K562 (cell line): ENCODE results near the gene PRDX6. TPM values are rescaled to one million over a fixed set of nuclear protein-coding genes. Genes with fewer than 3 reads are reported as not detected.

Experiments used
- DPF2 ChIP-seq: fragments of 450-650 bp; IDR thresholded peaks from 2 replicates; pipeline ENCODE4 v1.6.1; 2016
- MEF2D ChIP-seq: conservative IDR thresholded peaks from 2 replicates; pipeline ENCODE4 v1.6.1; 2016; ENCODE audit warnings: low read depth, missing genetic modification characterization, missing compliant biosample characterization
- NR2C2 ChIP-seq, 2 experiments: fragments of 200-800 bp in 1 of 2; sonication (Bioruptor generic) in 1 of 2; sonication (generic) in 1 of 2; formaldehyde crosslinking in 1 of 2; IDR thresholded peaks; 2 replicates each; pipeline versions ENCODE4 v1.6.1 to v1.8.0; 2016 to 2022; ENCODE audit warnings: mild to moderate bottlenecking in 1 of 2, missing compliant biosample characterization in 1 of 2, missing genetic modification characterization in 1 of 2, missing genetic modification reagents in 1 of 2
- SMAD4 ChIP-seq: fragments of 250-450 bp; sonication (Bioruptor Pico); conservative IDR thresholded peaks from 2 replicates; pipeline ENCODE4 v1.8.0; 2021; ENCODE audit warnings: inconsistent platforms, mild to moderate bottlenecking, moderate library complexity
- ZNF134 ChIP-seq: fragments of 250-450 bp; sonication (Bioruptor Pico); conservative IDR thresholded peaks from 2 replicates; pipeline ENCODE4 v1.4.0; 2020
- ZNF3 ChIP-seq: fragments of 250-450 bp; sonication (Bioruptor Pico); IDR thresholded peaks from 2 replicates; pipeline ENCODE4 v1.5.0; 2021; ENCODE audit warnings: mild to moderate bottlenecking, moderate library complexity
- polyA plus RNA-seq, 8 experiments: library from polyadenylated mRNA; depleted of rRNA in 4 of 8; stranded (reverse) in 5 of 8; unstranded in 3 of 8; fragments of >200 nt; fragmentation: Nextera tagmentation in 2 of 8; fragmentation: Illumina TruSeq in 1 of 8; extraction: Ambion mirVana in 2 of 8; extraction: Trizol in 1 of 8; gene quantifications; 2 replicates each; pipeline versions ENCODE4 v1.2.1 to v1.2.3, GENCODE V29; 2011 to 2014; ENCODE audit warnings: inconsistent platforms in 1 of 8, missing spikeins in 1 of 8
- total RNA-seq, 7 experiments: library from RNA; depleted of rRNA in 6 of 7; stranded (reverse); fragments of >200 nt in 6 of 7; fragmentation: Illumina TruSeq in 2 of 7; extraction: Trizol in 2 of 7; gene quantifications; 2 replicates each; pipeline versions ENCODE4 v1.2.1 to v1.2.3, GENCODE V29; 2011 to 2021; ENCODE audit warnings: low replicate concordance in 1 of 7
- TF ChIP-seq, protein P1 (sequence below): fragments of 450-650 bp; IDR thresholded peaks from 2 replicates; pipeline ENCODE4 v1.6.1; 2016; ENCODE audit warnings: mild to moderate bottlenecking, moderate library complexity
- TF ChIP-seq, protein P2 (sequence below): sonication (generic); formaldehyde crosslinking; IDR thresholded peaks from 2 replicates; pipeline ENCODE4 v1.8.1; 2022; ENCODE audit warnings: missing genetic modification reagents
- TF ChIP-seq, protein P3 (sequence below): fragments of 450-650 bp; conservative IDR thresholded peaks from 2 replicates; pipeline ENCODE4 v1.6.1; 2016; ENCODE audit warnings: missing genetic modification characterization, low read depth, mild to moderate bottlenecking, control low read depth, missing compliant biosample characterization

PRDX6 gene
- total and polyA plus RNA-seq, 9 of the 15 experiments (the other 6 are each of a cell fraction or from before 2014, with no cell fraction given) = 277 to 1,082 (median 610) TPM

DNA sequence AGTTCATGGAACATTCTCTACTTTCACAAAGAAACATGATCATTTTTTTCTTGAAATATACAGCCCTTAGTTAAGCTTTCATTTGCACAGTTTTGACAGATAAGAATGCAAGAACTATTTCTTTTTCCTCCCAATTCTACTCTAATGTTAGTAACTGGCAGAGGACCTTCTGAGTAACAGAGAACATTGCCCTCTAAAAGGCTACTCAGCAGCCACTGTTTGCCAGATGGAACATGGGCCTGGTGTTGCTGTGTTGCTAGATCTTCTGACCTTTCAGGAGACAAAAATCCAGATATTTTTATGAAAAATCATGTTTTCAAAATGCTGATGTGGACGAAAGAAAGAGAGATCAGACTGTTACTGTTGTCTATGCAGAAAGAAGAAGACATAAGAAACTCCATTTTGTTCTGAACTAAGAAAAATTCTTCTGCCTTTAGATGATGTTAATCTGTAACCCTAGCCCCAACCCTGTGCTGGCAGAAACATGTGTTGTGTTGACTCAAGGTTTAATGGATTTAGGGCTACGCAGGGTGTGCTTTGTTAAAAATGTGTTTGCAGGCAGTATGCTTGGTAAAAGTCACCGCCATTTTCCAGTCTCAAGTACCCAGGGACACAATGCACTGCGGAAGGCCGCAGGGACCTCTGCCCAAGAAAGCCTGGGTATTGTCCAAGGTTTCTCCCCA, 2.9 kb upstream of the PRDX6 start (continued):
- TF ChIP-seq, protein P1, sequence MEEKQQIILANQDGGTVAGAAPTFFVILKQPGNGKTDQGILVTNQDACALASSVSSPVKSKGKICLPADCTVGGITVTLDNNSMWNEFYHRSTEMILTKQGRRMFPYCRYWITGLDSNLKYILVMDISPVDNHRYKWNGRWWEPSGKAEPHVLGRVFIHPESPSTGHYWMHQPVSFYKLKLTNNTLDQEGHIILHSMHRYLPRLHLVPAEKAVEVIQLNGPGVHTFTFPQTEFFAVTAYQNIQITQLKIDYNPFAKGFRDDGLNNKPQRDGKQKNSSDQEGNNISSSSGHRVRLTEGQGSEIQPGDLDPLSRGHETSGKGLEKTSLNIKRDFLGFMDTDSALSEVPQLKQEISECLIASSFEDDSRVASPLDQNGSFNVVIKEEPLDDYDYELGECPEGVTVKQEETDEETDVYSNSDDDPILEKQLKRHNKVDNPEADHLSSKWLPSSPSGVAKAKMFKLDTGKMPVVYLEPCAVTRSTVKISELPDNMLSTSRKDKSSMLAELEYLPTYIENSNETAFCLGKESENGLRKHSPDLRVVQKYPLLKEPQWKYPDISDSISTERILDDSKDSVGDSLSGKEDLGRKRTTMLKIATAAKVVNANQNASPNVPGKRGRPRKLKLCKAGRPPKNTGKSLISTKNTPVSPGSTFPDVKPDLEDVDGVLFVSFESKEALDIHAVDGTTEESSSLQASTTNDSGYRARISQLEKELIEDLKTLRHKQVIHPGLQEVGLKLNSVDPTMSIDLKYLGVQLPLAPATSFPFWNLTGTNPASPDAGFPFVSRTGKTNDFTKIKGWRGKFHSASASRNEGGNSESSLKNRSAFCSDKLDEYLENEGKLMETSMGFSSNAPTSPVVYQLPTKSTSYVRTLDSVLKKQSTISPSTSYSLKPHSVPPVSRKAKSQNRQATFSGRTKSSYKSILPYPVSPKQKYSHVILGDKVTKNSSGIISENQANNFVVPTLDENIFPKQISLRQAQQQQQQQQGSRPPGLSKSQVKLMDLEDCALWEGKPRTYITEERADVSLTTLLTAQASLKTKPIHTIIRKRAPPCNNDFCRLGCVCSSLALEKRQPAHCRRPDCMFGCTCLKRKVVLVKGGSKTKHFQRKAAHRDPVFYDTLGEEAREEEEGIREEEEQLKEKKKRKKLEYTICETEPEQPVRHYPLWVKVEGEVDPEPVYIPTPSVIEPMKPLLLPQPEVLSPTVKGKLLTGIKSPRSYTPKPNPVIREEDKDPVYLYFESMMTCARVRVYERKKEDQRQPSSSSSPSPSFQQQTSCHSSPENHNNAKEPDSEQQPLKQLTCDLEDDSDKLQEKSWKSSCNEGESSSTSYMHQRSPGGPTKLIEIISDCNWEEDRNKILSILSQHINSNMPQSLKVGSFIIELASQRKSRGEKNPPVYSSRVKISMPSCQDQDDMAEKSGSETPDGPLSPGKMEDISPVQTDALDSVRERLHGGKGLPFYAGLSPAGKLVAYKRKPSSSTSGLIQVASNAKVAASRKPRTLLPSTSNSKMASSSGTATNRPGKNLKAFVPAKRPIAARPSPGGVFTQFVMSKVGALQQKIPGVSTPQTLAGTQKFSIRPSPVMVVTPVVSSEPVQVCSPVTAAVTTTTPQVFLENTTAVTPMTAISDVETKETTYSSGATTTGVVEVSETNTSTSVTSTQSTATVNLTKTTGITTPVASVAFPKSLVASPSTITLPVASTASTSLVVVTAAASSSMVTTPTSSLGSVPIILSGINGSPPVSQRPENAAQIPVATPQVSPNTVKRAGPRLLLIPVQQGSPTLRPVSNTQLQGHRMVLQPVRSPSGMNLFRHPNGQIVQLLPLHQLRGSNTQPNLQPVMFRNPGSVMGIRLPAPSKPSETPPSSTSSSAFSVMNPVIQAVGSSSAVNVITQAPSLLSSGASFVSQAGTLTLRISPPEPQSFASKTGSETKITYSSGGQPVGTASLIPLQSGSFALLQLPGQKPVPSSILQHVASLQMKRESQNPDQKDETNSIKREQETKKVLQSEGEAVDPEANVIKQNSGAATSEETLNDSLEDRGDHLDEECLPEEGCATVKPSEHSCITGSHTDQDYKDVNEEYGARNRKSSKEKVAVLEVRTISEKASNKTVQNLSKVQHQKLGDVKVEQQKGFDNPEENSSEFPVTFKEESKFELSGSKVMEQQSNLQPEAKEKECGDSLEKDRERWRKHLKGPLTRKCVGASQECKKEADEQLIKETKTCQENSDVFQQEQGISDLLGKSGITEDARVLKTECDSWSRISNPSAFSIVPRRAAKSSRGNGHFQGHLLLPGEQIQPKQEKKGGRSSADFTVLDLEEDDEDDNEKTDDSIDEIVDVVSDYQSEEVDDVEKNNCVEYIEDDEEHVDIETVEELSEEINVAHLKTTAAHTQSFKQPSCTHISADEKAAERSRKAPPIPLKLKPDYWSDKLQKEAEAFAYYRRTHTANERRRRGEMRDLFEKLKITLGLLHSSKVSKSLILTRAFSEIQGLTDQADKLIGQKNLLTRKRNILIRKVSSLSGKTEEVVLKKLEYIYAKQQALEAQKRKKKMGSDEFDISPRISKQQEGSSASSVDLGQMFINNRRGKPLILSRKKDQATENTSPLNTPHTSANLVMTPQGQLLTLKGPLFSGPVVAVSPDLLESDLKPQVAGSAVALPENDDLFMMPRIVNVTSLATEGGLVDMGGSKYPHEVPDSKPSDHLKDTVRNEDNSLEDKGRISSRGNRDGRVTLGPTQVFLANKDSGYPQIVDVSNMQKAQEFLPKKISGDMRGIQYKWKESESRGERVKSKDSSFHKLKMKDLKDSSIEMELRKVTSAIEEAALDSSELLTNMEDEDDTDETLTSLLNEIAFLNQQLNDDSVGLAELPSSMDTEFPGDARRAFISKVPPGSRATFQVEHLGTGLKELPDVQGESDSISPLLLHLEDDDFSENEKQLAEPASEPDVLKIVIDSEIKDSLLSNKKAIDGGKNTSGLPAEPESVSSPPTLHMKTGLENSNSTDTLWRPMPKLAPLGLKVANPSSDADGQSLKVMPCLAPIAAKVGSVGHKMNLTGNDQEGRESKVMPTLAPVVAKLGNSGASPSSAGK = 0 out of 2 replicates have a peak, but pooled peaks have one; percentile 46
- TF ChIP-seq SMAD4 (peak; percentile 72; the same call in 1 of the 2 replicates), ZNF134 (peak; percentile 59), MEF2D (peak; percentile 86), ZNF3 (CRISPR knock-in tag) (no peak), DPF2 (no peak), NR2C2 (CRISPR knock-in tag; IDR thresholded peaks at IDR 0.05) (no peak), NR2C2 (tag; IDR thresholded peaks at IDR 0.05) (peak; percentile 67)
- TF ChIP-seq, protein P2, sequence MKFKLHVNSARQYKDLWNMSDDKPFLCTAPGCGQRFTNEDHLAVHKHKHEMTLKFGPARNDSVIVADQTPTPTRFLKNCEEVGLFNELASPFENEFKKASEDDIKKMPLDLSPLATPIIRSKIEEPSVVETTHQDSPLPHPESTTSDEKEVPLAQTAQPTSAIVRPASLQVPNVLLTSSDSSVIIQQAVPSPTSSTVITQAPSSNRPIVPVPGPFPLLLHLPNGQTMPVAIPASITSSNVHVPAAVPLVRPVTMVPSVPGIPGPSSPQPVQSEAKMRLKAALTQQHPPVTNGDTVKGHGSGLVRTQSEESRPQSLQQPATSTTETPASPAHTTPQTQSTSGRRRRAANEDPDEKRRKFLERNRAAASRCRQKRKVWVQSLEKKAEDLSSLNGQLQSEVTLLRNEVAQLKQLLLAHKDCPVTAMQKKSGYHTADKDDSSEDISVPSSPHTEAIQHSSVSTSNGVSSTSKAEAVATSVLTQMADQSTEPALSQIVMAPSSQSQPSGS (CRISPR knock-in tag) = no peak
- TF ChIP-seq, protein P3, sequence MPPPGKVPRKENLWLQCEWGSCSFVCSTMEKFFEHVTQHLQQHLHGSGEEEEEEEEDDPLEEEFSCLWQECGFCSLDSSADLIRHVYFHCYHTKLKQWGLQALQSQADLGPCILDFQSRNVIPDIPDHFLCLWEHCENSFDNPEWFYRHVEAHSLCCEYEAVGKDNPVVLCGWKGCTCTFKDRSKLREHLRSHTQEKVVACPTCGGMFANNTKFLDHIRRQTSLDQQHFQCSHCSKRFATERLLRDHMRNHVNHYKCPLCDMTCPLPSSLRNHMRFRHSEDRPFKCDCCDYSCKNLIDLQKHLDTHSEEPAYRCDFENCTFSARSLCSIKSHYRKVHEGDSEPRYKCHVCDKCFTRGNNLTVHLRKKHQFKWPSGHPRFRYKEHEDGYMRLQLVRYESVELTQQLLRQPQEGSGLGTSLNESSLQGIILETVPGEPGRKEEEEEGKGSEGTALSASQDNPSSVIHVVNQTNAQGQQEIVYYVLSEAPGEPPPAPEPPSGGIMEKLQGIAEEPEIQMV = peak; percentile 66; the same call in 1 of the 2 replicates
